ENCODE results near the gene KRTAP10-9.

KRTAP10-9 gene

GRCh38 chr21:44579833-44580144, 47.1 kb upstream of the KRTAP10-9 start:
- CTCF ChIA-PET = interaction anchor here (0.6 kb wide), 1 partner anchor 550 kb away, joined by 5 read pairs; no protein-coding TSS in a partner anchor
- H3K36me3 ChIP-seq (ENCODE audit: control insufficient read depth in 2 of 2, insufficient read depth in 1 of 2, low read length in 2 of 2) = no peaks in the 10 kb centered on the region
- TF ChIP-seq ZNF146 (tag by site-specific recombination; IDR thresholded peaks at IDR 0.05) (no peak), ZNF704 (tag by site-specific recombination; IDR thresholded peaks at IDR 0.05) (no peak), IKZF3 (tag by site-specific recombination; IDR thresholded peaks at IDR 0.05) (no peak), ZNF114 (tag by site-specific recombination; IDR thresholded peaks at IDR 0.05) (no peak), ZEB2 (tag by site-specific recombination; IDR thresholded peaks at IDR 0.05) (no peak), ZNF600 (tag by site-specific recombination; IDR thresholded peaks at IDR 0.05) (no peak), ZNF223 (tag by site-specific recombination; IDR thresholded peaks at IDR 0.05) (no peak), ZNF214 (tag by site-specific recombination; IDR thresholded peaks at IDR 0.05; ENCODE audit: borderline replicate concordance) (no peak), TRIM28 (IDR thresholded peaks at IDR 0.05; ENCODE audit: borderline replicate concordance, low read length) (no peak), ZSCAN23 (tag by site-specific recombination; IDR thresholded peaks at IDR 0.05) (no peak), ZBTB26 (tag by site-specific recombination; optimal IDR thresholded peaks at IDR 0.05) (no peak), ZBTB17 (tag by site-specific recombination; IDR thresholded peaks at IDR 0.05) (no peak), ZBTB44 (tag by site-specific recombination; IDR thresholded peaks at IDR 0.05) (no peak), YY1 (tag by site-specific recombination; IDR thresholded peaks at IDR 0.05) (no peak), PRDM10 (tag by site-specific recombination; IDR thresholded peaks at IDR 0.05) (no peak), YY2 (tag by site-specific recombination; IDR thresholded peaks at IDR 0.05) (no peak), FEZF1 (tag by site-specific recombination; IDR thresholded peaks at IDR 0.05) (no peak)
- TF ChIP-seq, protein P1, sequence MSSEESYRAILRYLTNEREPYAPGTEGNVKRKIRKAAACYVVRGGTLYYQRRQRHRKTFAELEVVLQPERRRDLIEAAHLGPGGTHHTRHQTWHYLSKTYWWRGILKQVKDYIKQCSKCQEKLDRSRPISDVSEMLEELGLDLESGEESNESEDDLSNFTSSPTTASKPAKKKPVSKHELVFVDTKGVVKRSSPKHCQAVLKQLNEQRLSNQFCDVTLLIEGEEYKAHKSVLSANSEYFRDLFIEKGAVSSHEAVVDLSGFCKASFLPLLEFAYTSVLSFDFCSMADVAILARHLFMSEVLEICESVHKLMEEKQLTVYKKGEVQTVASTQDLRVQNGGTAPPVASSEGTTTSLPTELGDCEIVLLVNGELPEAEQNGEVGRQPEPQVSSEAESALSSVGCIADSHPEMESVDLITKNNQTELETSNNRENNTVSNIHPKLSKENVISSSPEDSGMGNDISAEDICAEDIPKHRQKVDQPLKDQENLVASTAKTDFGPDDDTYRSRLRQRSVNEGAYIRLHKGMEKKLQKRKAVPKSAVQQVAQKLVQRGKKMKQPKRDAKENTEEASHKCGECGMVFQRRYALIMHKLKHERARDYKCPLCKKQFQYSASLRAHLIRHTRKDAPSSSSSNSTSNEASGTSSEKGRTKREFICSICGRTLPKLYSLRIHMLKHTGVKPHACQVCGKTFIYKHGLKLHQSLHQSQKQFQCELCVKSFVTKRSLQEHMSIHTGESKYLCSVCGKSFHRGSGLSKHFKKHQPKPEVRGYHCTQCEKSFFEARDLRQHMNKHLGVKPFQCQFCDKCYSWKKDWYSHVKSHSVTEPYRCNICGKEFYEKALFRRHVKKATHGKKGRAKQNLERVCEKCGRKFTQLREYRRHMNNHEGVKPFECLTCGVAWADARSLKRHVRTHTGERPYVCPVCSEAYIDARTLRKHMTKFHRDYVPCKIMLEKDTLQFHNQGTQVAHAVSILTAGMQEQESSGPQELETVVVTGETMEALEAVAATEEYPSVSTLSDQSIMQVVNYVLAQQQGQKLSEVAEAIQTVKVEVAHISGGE (tag by site-specific recombination; conservative IDR thresholded peaks at IDR 0.05; ENCODE audit: low read depth) = no peak
- H3K4me1 ChIP-seq (ENCODE audit: control insufficient read depth, insufficient read depth, low read length) = no peaks in the 10 kb centered on the region
- no peaks in the 10 kb centered on the region for H3K9me3 ChIP-seq (ENCODE audit: control insufficient read depth, insufficient read depth, low read depth, low read length)
- POLR2A ChIA-PET = no interaction called here
- H3K4me3 ChIP-seq (ENCODE audit: low read depth, low read length) = no peak overlapping the region
- no peak overlapping the region for H3K27ac ChIP-seq (ENCODE audit: extremely low read depth, low read depth, low read length)

Measured in HEK293 (cell line).